Measurements from ENCODE around the gene PKLR.
"Not testable (repeated sequence)": the region's sequence is repeated elsewhere in the genome, so short reads cannot be mapped to it uniquely, and the experiment has no call there.

PKLR gene

DNA sequence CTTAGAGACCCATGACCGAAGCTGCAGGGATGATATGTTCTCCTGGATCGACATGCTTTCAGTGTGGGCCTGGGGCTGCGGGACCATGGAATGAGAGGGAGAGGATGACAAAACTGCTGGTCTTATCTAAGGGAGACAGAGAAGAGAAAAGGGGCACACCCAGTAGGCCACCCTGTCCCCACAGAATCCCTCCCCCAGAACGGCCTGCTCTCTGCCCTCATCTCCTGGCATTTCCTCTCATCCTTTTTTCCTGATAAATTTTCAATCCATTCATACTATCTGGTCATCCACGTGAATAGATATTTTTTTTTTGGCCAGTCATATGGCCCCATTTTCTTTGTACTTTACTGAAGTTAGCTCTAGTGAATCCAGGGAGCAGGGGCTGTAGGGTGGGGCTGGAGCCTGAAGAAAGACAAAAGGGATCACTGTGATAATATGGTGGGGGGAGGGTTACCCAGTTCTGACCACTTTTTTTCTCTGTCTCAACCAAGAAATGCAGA lies at the start of gene PKLR:
Gene PKLR, minus strand, starts transcription at position 97 of the 500 bp plus-strand sequence. Its CDS starts 43 bp downstream, at position 54.
- ATAC-seq (no peak), DNase-seq (ENCODE audit: low spot score in 2 of 2) (no peak)
- no peaks in the 10 kb centered on the region for H3K36me3 Mint-ChIP-seq
- no peaks in the 10 kb centered on the region for H3K4me1 Mint-ChIP-seq
- no peak within 1 kb of the TSS for H3K4me3 Mint-ChIP-seq
- no peaks in the 10 kb centered on the region for H3K9me3 Mint-ChIP-seq
- H3K27ac Mint-ChIP-seq = no peak within 1 kb of the TSS

DNA sequence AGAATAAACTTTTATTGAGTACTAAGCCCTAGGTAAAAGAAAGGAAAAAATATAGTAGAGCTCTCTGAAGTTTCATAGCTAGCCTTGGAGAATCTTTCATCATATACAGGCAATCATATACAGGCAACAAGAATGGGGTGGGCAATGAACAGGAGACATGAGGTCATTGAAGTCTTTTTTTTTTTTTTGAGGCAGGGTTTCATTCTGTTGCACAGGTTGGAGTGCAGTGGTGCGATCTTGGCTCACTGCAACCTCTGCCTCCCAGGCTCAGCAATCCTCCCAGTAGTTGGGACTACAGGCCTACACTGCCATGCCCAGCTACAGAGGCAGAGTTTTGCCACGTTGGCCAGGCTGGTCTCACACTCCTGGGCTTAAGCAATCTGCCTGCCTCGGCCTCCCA lies 41.6 kb upstream of the PKLR start:
- DNase-seq (ENCODE audit: low spot score in 2 of 2) (no peak), ATAC-seq (no peak)
- H3K36me3 Mint-ChIP-seq = peaks cover 100% of the 10 kb centered on the region
- no peaks in the 10 kb centered on the region for H3K9me3 Mint-ChIP-seq
- no peaks in the 10 kb centered on the region for H3K4me1 Mint-ChIP-seq
- peak overlapping the region; percentile 23 for H3K27ac Mint-ChIP-seq
- H3K4me3 Mint-ChIP-seq = no peak overlapping the region

DNA sequence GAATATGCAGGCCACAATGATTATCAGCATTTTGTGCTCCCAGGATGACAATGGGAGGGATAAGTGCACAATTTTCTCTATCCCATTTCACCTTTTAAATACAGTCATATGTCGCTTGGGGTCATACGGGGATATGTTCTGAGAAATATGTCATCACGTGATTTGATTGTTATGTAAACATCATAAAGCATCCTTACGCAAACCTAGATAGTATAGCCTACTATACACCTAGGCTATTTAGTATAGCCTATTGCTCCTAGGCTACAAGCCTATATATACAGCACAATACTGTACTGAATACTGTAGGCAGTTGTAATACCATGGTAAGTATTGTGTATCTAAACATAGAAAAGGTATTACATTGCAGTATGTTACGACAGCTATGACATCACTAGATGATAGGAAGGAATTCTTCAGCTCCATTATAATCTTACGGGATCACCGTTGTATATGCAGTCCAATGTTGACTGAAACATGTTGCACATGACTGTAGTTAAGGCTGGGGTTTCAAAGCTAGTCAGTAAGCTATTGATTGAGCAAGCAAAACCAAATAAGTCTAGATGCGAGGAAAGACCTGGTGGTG lies 38.4 kb upstream of the PKLR start:
- H3K36me3 Mint-ChIP-seq = peaks cover 96% of the 10 kb centered on the region
- DNase-seq (ENCODE audit: low spot score in 2 of 2) (no peak), ATAC-seq (no peak)
- H3K4me1 Mint-ChIP-seq = no peaks in the 10 kb centered on the region
- H3K9me3 Mint-ChIP-seq = no peaks in the 10 kb centered on the region
- no peak overlapping the region for H3K27ac Mint-ChIP-seq
- H3K4me3 Mint-ChIP-seq = no peak overlapping the region

DNA sequence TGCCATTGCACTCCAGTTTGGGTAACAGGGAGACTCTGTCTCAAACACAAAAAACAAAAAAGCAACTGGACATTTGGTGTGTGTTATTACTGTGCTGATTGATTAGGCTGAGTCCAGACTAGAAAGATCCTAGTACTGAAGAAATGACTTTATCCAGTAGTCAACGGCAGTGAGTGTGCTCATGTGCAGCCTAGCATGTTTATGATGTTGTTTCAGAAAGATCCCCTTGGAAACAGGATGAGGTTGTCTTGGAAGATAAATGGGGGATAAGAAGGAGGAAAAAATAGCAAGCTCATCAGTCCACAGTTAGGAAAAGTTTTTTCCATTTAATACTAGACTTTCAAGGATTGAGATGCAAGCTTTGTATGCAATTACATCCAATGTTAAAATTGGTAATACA lies 33.7 kb upstream of the PKLR start:
- Mint-ChIP-seq H3K4me3 (no peak overlapping the region), H3K4me1 (no peaks in the 10 kb centered on the region), H3K27ac (no peak overlapping the region), H3K9me3 (no peaks in the 10 kb centered on the region), H3K36me3 (peaks cover 93% of the 10 kb centered on the region)
- no peak for ATAC-seq
- DNase-seq (ENCODE audit: low spot score in 2 of 2) = no peak

DNA sequence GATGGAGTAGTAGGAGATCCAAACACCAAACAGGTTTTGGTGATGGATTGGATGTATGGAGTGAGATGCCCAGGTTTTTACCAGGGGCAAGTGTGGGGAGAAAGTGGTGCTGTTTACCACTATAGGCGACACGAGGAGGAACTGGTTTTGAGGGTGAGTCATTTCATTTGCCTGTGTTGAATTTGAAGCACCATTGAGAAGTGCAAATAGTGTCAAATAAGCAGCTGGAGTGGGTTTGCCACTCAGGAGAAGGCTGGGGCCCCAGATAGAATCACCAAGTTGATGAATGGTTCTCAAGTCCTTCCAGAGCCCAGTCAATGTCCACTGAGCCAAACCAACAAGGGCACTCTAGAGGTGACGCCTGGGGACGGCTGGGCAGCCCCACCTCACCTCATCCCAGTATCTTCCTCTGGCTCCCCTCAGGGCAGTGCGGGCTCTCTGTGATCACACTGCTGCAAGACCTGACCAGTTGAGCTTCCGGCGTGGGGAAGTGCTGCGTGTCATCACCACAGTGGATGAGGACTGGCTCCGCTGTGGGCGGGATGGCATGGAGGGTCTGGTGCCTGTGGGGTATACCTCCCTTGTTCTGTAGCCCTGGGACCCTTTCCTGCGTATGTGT lies 28.9 kb upstream of the PKLR start:
- ATAC-seq = no peak
- Mint-ChIP-seq H3K36me3 (peaks cover 72% of the 10 kb centered on the region), H3K4me3 (no peak overlapping the region), H3K9me3 (no peaks in the 10 kb centered on the region), H3K27ac (peak overlapping the region; percentile 76), H3K4me1 (peaks cover 16% of the 10 kb centered on the region)
- no peak for DNase-seq (ENCODE audit: low spot score in 2 of 2)

DNA sequence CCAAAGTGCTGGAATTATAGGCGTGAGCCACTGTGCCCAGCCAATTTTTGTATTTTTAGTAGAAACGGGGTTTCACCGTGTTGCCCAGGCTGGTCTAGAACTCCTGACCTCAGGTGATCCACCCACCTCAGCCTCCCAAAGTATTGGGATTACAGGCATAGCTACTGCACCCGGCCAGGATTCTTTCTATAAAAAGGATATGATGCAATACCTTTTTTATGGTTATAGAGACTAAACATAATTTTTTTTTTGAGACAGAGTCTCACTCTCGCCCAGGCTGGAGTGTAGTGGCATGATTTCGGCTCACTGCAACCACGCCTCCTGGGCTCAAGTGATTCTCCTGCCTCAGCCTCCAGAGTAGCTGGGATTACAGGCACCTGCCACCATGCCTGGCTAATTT lies 27.6 kb upstream of the PKLR start:
- not testable (repeated sequence) for ATAC-seq; H3K9me3 Mint-ChIP-seq; H3K27ac Mint-ChIP-seq; H3K4me3 Mint-ChIP-seq; DNase-seq (ENCODE audit: low spot score in 2 of 2)
- H3K4me1 Mint-ChIP-seq = peaks cover 16% of the 10 kb centered on the region
- H3K36me3 Mint-ChIP-seq = peaks cover 66% of the 10 kb centered on the region

DNA sequence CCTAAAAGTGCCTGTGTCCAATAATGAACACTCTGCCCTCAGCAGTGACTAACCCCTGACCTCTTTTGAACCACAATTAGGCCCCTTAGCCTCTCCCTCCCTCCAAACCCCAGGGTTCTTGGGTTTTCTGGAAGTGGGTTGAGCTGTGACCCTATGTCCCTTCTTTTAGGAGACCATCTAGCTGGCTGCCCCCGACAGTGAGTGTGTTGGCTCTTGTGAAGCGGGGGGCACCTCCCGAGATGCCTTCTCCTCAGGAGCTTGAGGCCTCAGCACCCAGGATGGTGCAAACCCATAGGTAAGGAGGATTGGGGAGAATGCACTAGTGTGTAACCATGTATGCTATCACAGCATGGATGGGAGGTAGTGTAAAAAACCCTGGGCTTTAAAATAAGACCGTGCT lies 26.7 kb upstream of the PKLR start:
- H3K4me3 Mint-ChIP-seq = no peak overlapping the region
- DNase-seq (ENCODE audit: low spot score in 2 of 2) (no peak), ATAC-seq (no peak)
- H3K27ac Mint-ChIP-seq = peak overlapping the region; percentile 39
- peaks cover 16% of the 10 kb centered on the region for H3K4me1 Mint-ChIP-seq
- H3K9me3 Mint-ChIP-seq = no peaks in the 10 kb centered on the region
- H3K36me3 Mint-ChIP-seq = peaks cover 58% of the 10 kb centered on the region

DNA sequence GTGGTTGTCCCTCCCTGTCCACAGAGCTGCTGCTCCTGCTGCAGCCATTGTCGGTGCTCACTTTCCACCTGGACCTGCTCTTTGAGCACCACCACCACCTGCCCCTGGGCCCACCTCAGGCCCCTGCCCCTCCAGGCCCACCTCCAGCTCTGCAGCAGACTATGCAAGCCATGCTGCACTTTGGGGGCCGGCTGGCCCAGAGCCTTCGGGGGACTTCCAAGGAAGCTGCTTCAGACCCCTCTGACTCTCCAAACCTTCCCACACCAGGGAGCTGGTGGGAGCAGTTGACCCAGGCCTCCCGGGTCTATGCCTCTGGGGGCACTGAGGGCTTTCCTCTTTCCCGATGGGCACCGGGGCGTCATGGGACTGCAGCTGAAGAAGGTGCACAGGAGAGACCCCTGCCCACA lies 25.4 kb upstream of the PKLR start:
- peak overlapping the region; percentile 82 for H3K4me3 Mint-ChIP-seq
- ATAC-seq (no peak), DNase-seq (ENCODE audit: low spot score in 2 of 2) (no peak)
- H3K27ac Mint-ChIP-seq = peak overlapping the region; percentile 72
- peaks cover 26% of the 10 kb centered on the region for H3K4me1 Mint-ChIP-seq
- H3K36me3 Mint-ChIP-seq = peaks cover 48% of the 10 kb centered on the region
- no peaks in the 10 kb centered on the region for H3K9me3 Mint-ChIP-seq

DNA sequence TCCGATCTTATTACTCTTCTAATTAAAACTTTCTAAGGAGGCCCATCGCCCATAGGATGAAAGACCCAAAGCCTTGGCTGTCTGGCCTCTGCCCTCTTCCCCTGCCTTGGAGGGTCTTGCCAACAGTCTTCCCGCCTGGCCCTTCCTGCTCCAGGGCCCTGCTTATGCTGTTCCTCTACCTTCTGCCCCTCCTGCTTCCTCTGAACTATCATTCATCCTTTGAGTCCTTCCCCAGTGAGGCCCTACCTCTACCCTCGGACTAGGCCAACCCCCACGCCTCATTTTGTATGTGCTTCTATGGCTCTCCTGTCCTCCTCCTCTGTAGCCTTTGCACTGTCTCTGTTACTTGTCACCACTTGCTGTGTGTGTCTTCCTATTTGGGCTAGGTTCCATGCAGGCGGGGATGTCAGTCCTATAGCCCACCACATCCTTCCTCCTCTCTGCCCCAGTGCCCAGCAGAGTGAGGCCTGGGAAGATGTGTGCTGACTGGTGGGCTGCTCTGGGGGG lies 24.8 kb upstream of the PKLR start:
- ATAC-seq (no peak), DNase-seq (ENCODE audit: low spot score in 2 of 2) (no peak)
- no peaks in the 10 kb centered on the region for H3K9me3 Mint-ChIP-seq
- peaks cover 47% of the 10 kb centered on the region for H3K36me3 Mint-ChIP-seq
- peak overlapping the region; percentile 82 for H3K4me3 Mint-ChIP-seq
- H3K4me1 Mint-ChIP-seq = peaks cover 31% of the 10 kb centered on the region
- H3K27ac Mint-ChIP-seq = peak overlapping the region; percentile 72

DNA sequence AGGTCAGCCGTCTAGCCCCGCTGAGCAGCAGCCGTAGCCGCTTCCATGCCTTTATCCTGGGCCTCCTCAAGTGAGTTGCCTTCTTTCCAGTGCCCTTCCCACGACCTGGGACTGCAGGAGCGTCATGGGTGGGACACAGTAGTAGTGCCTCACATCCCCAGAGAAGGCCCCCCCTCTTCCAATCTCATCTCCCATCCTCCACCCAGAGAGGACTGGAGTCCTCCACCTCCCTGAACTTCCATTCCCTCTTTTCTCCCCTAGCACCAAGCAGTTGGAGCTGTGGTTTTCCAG lies 24.3 kb upstream of the PKLR start:
- no peak for ATAC-seq
- H3K9me3 Mint-ChIP-seq = no peaks in the 10 kb centered on the region
- H3K27ac Mint-ChIP-seq = peak overlapping the region; percentile 72
- H3K36me3 Mint-ChIP-seq = peaks cover 47% of the 10 kb centered on the region
- H3K4me3 Mint-ChIP-seq = peak overlapping the region; percentile 82
- H3K4me1 Mint-ChIP-seq = peaks cover 36% of the 10 kb centered on the region
- DNase-seq (ENCODE audit: low spot score in 2 of 2) = no peak

DNA sequence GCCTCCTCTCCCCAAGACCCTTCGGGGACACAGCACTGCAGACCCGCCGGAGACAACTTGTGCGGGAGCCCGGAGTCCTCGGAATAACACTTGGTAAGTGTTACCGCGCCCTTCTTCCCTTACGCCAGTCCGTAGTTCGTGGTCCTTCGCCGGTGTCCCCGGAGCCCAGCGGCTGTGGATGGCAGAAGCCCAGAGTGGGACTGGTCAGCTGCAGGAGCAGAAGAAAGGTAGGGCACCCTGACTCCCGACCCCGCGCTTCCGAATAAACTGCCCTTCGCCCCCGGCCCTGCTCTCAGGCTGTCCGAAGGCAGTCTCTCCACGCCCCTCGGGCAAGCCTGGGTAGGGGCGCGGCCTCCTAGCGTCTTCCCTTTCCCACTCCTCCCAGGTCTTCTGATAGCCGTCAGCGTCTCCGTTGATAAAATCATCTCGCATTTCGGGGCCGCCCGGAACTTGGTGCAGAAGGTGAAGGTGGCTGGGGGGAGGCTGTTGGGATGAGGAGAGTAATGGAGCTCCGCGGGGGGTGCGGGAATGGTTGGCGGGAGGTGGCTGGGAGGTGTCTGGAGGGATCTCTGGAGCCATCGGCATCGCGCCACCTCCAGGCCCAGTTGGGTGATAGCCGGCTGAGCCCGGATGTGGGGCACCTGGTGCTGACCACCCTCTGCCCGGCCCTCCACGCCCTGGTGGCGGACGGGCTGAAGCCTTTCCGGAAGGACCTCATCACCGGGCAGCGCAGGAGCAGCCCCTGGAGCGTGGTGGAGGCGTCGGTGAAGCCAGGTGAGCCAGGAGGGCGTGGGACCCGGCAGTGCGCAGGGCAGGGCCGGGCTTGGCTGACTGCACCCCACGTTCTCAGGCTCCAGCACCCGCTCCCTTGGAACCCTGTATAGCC lies 23.7 kb upstream of the PKLR start:
- DNase-seq (ENCODE audit: low spot score in 2 of 2) (no peak), ATAC-seq (no peak)
- Mint-ChIP-seq H3K9me3 (no peaks in the 10 kb centered on the region), H3K36me3 (peaks cover 47% of the 10 kb centered on the region), H3K27ac (peak overlapping the region; percentile 94), H3K4me1 (peaks cover 42% of the 10 kb centered on the region), H3K4me3 (peak overlapping the region; percentile 82)

DNA sequence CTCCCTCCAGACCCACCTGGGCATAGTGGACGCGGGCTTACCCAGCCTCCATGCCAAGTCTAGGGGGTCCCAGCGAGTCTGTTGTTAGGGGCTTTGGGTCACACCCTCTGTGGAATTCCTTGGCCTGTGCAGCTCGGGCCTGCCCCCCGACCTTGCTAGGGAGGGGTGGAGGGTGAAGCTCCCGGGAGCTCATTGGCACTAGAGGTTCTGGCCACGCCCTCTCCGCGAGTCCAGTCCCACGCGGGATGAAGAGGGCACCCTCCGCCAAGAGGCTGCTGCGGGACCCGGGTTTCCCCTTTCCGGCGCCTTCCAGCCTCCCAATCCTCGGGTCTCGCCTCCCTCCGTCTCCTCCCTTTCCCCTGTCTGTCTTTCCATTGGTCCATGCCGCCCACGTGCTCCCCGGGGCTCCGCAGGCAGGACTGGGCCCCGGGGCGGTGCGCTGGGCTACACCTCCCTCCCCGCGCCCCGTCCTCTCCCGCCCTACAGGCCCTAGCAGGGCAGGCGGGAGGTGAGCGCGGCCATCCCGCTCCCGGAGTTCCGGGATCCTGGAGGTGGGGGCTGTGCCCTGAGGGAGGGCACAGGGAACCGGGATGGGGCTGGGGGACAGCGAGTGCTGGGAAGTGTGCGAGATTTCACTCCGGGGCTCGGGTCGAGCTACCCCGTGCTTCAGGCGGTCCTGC lies 22.9 kb upstream of the PKLR start:
- Mint-ChIP-seq H3K36me3 (peaks cover 48% of the 10 kb centered on the region), H3K4me1 (peaks cover 50% of the 10 kb centered on the region), H3K9me3 (no peaks in the 10 kb centered on the region), H3K4me3 (peak overlapping the region; percentile 82), H3K27ac (peak overlapping the region; percentile 94)
- ATAC-seq (peak; percentile 83), DNase-seq (ENCODE audit: low spot score in 2 of 2) (peak; percentile 84 to 94)

DNA sequence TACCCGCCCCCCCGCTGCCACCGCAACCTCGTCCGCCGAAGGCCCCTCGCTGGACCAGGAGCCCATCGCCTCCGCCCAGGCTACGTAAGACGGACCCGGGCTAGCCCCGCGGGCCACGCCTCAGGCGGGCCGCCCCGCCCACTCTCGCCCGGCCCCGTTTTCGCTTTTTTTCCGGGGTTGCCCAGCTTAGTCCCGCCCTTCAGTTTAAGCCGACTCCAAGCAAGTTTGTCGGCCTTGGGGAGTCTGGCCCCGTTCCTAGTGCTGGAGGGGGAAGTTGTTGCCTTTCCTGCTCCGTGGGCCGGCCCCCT lies 22.4 kb upstream of the PKLR start:
- peak; percentile 71 to 91 for DNase-seq (ENCODE audit: low spot score in 2 of 2)
- H3K4me1 Mint-ChIP-seq = peaks cover 55% of the 10 kb centered on the region
- ATAC-seq = peak; percentile 75

DNA sequence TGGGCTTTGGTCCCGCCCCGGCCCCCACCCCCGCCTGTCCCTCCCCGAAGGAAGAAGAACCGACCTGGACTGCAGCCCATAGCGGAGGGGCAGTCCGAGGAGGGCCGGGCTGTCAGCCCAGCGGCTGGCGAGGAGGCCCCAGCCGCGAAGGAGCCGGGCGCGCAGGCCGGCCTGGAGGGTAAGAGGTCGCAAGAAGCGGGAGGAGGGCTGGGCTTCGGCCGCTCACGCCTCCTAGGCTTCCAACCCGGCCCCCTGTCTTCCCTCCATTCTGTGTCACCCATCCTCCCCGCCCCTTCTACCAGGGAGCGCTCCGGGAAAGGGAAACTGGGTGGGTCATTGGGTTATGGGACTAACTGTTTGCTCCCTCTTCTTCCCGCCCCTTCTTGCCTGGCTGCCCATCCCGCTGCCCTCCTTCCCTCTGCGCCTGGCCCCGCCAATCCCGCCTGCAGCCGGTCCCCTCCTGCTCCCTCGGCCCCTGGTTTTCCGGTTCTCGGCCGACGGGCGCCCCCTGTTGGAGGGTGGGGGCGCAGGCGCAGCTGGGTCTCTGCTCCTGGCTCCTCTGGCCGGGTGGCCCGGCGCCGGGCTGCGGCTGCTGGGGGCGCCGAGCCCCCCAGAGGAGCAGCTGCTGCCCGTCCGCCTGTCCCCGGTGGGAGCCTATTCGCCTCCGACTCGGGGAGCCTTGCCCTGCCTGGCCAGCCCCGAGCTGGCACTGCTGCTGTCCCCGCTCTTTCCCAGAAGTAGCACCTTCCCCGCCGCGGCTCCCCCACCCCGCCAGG lies 21.9 kb upstream of the PKLR start:
- H3K4me1 Mint-ChIP-seq = peaks cover 55% of the 10 kb centered on the region
- peak overlapping the region; percentile 82 for H3K4me3 Mint-ChIP-seq
- ATAC-seq (peak; percentile 73), DNase-seq (ENCODE audit: low spot score in 2 of 2) (peak; percentile 96 to 97)
- peak overlapping the region; percentile 23 for H3K27ac Mint-ChIP-seq
- peaks cover 49% of the 10 kb centered on the region for H3K36me3 Mint-ChIP-seq
- no peaks in the 10 kb centered on the region for H3K9me3 Mint-ChIP-seq

More for the DNA sequence above, 22.4 kb upstream of the PKLR start:
- H3K4me3 Mint-ChIP-seq = peak overlapping the region; percentile 82
- H3K27ac Mint-ChIP-seq = peak overlapping the region; percentile 94
- H3K36me3 Mint-ChIP-seq = peaks cover 49% of the 10 kb centered on the region
- H3K9me3 Mint-ChIP-seq = no peaks in the 10 kb centered on the region

Measured in stimulated activated effector memory CD8-positive, alpha-beta T cell treated with anti-CD3 and anti-CD28 coated beads, Interleukin-12 subunit alpha, Interleukin-12 subunit beta, amount 100 ng/mL, for 72 hours (primary cell).